MM.1S (cell line): ENCODE results near the gene MRPL48.

ENCODE experiments used
- DNase-seq: peaks from one replicate; pipeline ENCODE4 v3.0.0-alpha.2; 2015
- H2AFZ ChIP-seq: fragments of 300-600 bp; sonication (generic); 2 replicates; pipeline ENCODE4 v1.6.0; 2016; ENCODE audit warnings: antibody characterized with exemption, low read length
- H3F3A ChIP-seq: fragments of 300-600 bp; sonication (generic); 2 replicates; pipeline ENCODE4 v1.6.1; 2016; ENCODE audit warnings: mild to moderate bottlenecking, antibody characterized with exemption, low read length, moderate library complexity, mixed read lengths; ENCODE audit not compliant: insufficient read depth
- H3K27ac ChIP-seq: fragments of 300-600 bp; sonication (generic); 2 replicates; pipeline ENCODE4 v1.5.1; 2016; ENCODE audit warnings: mild to moderate bottlenecking, low read length
- H3K27me3 ChIP-seq: fragments of 300-600 bp; sonication (generic); replicated peaks from 2 replicates; pipeline ENCODE4 v1.6.0; 2016; ENCODE audit warnings: low read length; ENCODE audit not compliant: insufficient read depth
- H3K36me3 ChIP-seq: fragments of 300-600 bp; sonication (generic); replicated peaks from 2 replicates; pipeline ENCODE4 v1.6.1; 2016; ENCODE audit warnings: mild to moderate bottlenecking, low read length, mixed read lengths; ENCODE audit not compliant: insufficient read depth
- H3K4me1 ChIP-seq: fragments of 300-600 bp; sonication (generic); 2 replicates; pipeline ENCODE4 v1.6.1; 2016; ENCODE audit warnings: low read length, mixed read lengths
- H3K4me2 ChIP-seq: fragments of 300-600 bp; sonication (generic); 2 replicates; pipeline ENCODE4 v1.6.0; 2016; ENCODE audit warnings: low read depth, low read length
- H3K4me3 ChIP-seq: fragments of 300-600 bp; sonication (generic); 2 replicates; pipeline ENCODE4 v1.5.1; 2016; ENCODE audit warnings: low read length, mixed read lengths
- H3K79me2 ChIP-seq: fragments of 300-600 bp; sonication (generic); 2 replicates; pipeline ENCODE4 v1.6.1; 2016; ENCODE audit warnings: mixed run types, low read length, mixed read lengths
- H3K9ac ChIP-seq: fragments of 300-600 bp; sonication (generic); 2 replicates; pipeline ENCODE4 v1.6.1; 2016; ENCODE audit warnings: low read length, mixed read lengths
- H3K9me2 ChIP-seq: fragments of 300-600 bp; sonication (generic); replicated peaks from 2 replicates; pipeline ENCODE4 v1.6.1; 2016; ENCODE audit warnings: mild to moderate bottlenecking, low read length, mixed read lengths; ENCODE audit not compliant: insufficient read depth
- H3K9me3 ChIP-seq: fragments of 300-600 bp; sonication (generic); replicated peaks from 2 replicates; pipeline ENCODE4 v1.6.1; 2016; ENCODE audit warnings: mild to moderate bottlenecking, low read length, mixed read lengths; ENCODE audit not compliant: insufficient read depth
- H4K20me1 ChIP-seq: fragments of 300-600 bp; sonication (generic); 2 replicates; pipeline ENCODE4 v1.6.1; 2016; ENCODE audit warnings: mild to moderate bottlenecking, low read length, moderate library complexity, mixed read lengths; ENCODE audit not compliant: insufficient read depth
- CTCF ChIP-seq: fragments of 300-600 bp; sonication (generic); IDR thresholded peaks from 2 replicates; pipeline ENCODE4 v1.5.1; 2016; ENCODE audit warnings: antibody characterized with exemption, low read length, mixed read lengths
- EZH2 ChIP-seq: fragments of 300-600 bp; sonication (generic); optimal IDR thresholded peaks from 2 replicates; pipeline ENCODE3; 2017; ENCODE audit warnings: low read depth, mild to moderate bottlenecking, antibody characterized with exemption, low read length, mixed read lengths
- EZH2phosphoT487 ChIP-seq: fragments of 300-600 bp; sonication (generic); IDR thresholded peaks from 2 replicates; pipeline ENCODE4 v1.6.1; 2018; ENCODE audit warnings: antibody characterized with exemption, low read length

The MRPL48 gene

GRCh38 chr11:73907191-73907590 lies 119.5 kb downstream of the MRPL48 start:
- Histone ChIP-seq H3K9ac (no peak overlapping the region), H3K4me2 (no peak overlapping the region), H3K4me1 (no peaks in the 10 kb centered on the region), H3K79me2 (no peaks in the 10 kb centered on the region), H3K27me3 (no peaks in the 10 kb centered on the region), H3K27ac (no peak overlapping the region), H3F3A (no peaks in the 10 kb centered on the region), H3K9me2 (no peaks in the 10 kb centered on the region), H3K9me3 (no peaks in the 10 kb centered on the region), H3K4me3 (no peak overlapping the region), H3K36me3 (no peaks in the 10 kb centered on the region), H4K20me1 (no peaks in the 10 kb centered on the region), H2AFZ (no peak overlapping the region)
- no peak for DNase-seq
- TF ChIP-seq EZH2phosphoT487 (no peak), CTCF (no peak), EZH2 (no peak)

- no peaks in the 10 kb centered on the region for H3K36me3 ChIP-seq
- DNase-seq: no peak
- H3K4me2 ChIP-seq: no peak overlapping the region
- H3K79me2 ChIP-seq: no peaks in the 10 kb centered on the region
- TF ChIP-seq CTCF (no peak), EZH2phosphoT487 (no peak)
- no peaks in the 10 kb centered on the region for H4K20me1 ChIP-seq
- H3K4me3 ChIP-seq: no peak overlapping the region
- no peak overlapping the region for H2AFZ ChIP-seq
- H3K9me2 ChIP-seq: no peaks in the 10 kb centered on the region
- H3F3A ChIP-seq: no peaks in the 10 kb centered on the region
- H3K27ac ChIP-seq: no peak overlapping the region
- no peaks in the 10 kb centered on the region for H3K4me1 ChIP-seq
- H3K9ac ChIP-seq: no peak overlapping the region
- H3K9me3 ChIP-seq: no peaks in the 10 kb centered on the region
- no peaks in the 10 kb centered on the region for H3K27me3 ChIP-seq
Observed at GRCh38 chr11:73912026-73912425, 124.4 kb downstream of the MRPL48 start.

- Histone ChIP-seq H3K79me2 (no peaks in the 10 kb centered on the region), H2AFZ (no peak overlapping the region), H4K20me1 (no peaks in the 10 kb centered on the region), H3K9me3 (no peaks in the 10 kb centered on the region), H3K27ac (no peak overlapping the region), H3K9me2 (no peaks in the 10 kb centered on the region), H3K36me3 (no peaks in the 10 kb centered on the region), H3F3A (no peaks in the 10 kb centered on the region), H3K4me3 (no peak overlapping the region), H3K9ac (no peak overlapping the region), H3K4me1 (no peaks in the 10 kb centered on the region), H3K27me3 (no peaks in the 10 kb centered on the region), H3K4me2 (no peak overlapping the region)
- TF ChIP-seq CTCF (no peak), EZH2phosphoT487 (no peak), EZH2 (no peak)
- DNase-seq: no peak
Observed at GRCh38 chr11:73913472-73913871, 125.8 kb downstream of the MRPL48 start.
